Cerebellar nuclear complex (tissue), 1 donor: ENCODE results near the gene TRIM10.
"Not testable (repeated sequence)": the region's sequence is repeated elsewhere in the genome, so short reads cannot be mapped to it uniquely, and the experiment has no call there.

Source experiments
- DNase-seq, 2 experiments: peaks; one replicate each; lab custom pipeline; 2025; lab: John Stamatoyannopoulos, UW

Gene TRIM10

GRCh38 chr6:30127238-30128093 is 33.5 kb downstream of the TRIM10 start:
- DNase-seq: no peak

- DNase-seq: no peak
These were observed 38.5 kb downstream of the TRIM10 start for GRCh38 chr6:30122515-30122914.

- no peak for DNase-seq
These were observed 39.3 kb downstream of the TRIM10 start for GRCh38 chr6:30121446-30122366.

GRCh38 chr6:30118691-30119090 is 42.3 kb downstream of the TRIM10 start:
- DNase-seq: not testable (repeated sequence)

GRCh38 chr6:30116724-30117123 is 44.3 kb downstream of the TRIM10 start:
- no peak for DNase-seq

GRCh38 chr6:30113841-30114240 is 47.2 kb downstream of the TRIM10 start:
- DNase-seq: no peak

GRCh38 chr6:30113003-30113759 is 47.8 kb downstream of the TRIM10 start, which contains the start of gene TRIM31:
Gene TRIM31 (minus strand): TSS chr6:30113090. CDS start chr6:30112805, 285 bp downstream.
- no peak for DNase-seq

- DNase-seq: no peak
These were observed 48.5 kb downstream of the TRIM10 start for GRCh38 chr6:30112402-30112994.

- DNase-seq: no peak
These were observed 49.6 kb downstream of the TRIM10 start for GRCh38 chr6:30111266-30111856.

GRCh38 chr6:30104661-30105060 is 56.4 kb downstream of the TRIM10 start:
- no peak for DNase-seq

- no peak for DNase-seq
These were observed 57.2 kb downstream of the TRIM10 start for GRCh38 chr6:30103872-30104179.

GRCh38 chr6:30102970-30103871 is 57.8 kb downstream of the TRIM10 start:
- peak in 1 of 2 experiments; percentile 28 for DNase-seq

- no peak for DNase-seq
These were observed 58.5 kb downstream of the TRIM10 start for GRCh38 chr6:30102414-30102969.
